ENCODE data around the gene GALR2.
A peak's percentile ranks its signal among the peaks of the same experiment; 100 is the strongest.

GALR2 gene

GRCh38 chr17:76046064-76046463 lies 28.5 kb upstream of the GALR2 start:
- DNase-seq (ENCODE audit: low read depth) = no peak
- no peak for TF ChIP-seq CTCF (conservative IDR thresholded peaks at IDR 0.05; ENCODE audit: low read depth, low read length)

GRCh38 chr17:76048025-76048605 lies 26.5 kb upstream of the GALR2 start:
- no peak for TF ChIP-seq CTCF (conservative IDR thresholded peaks at IDR 0.05; ENCODE audit: low read depth, low read length)

More at GRCh38 chr17:76046064-76046463, 28.5 kb upstream of the GALR2 start:
- H3K4me3 ChIP-seq (ENCODE audit: low read depth, low read length) = no peak overlapping the region

DNA sequence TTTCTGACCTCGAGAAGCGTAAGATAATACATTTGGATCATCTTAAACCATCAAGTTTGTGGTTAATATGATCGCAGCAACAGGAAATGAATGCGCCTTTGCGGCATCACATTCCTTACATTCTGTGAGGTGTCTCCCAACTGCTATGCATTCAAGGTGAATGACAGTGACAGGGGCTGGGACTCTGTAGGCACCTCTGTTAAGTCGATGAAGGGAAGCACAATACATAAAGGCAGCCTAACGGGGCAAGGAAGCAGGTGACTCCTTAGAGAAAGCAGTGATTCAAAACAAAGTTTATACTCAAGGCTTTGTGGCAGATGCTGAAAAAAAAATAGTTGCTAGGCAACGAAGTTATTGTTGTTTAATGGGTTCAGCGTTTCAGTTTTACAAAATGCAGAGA lies 25.9 kb upstream of the GALR2 start:
- no peak for TF ChIP-seq CTCF (conservative IDR thresholded peaks at IDR 0.05; ENCODE audit: low read depth, low read length)
- H3K4me3 ChIP-seq (ENCODE audit: low read depth, low read length) = no peak overlapping the region
- peak; percentile 76 for DNase-seq (ENCODE audit: low read depth)

More at GRCh38 chr17:76048025-76048605, 26.5 kb upstream of the GALR2 start:
- H3K4me3 ChIP-seq (ENCODE audit: low read depth, low read length) = no peak overlapping the region
- no peak for DNase-seq (ENCODE audit: low read depth)

- H3K4me3 ChIP-seq (ENCODE audit: low read depth, low read length) = no peak overlapping the region
- no peak for TF ChIP-seq CTCF (conservative IDR thresholded peaks at IDR 0.05; ENCODE audit: low read depth, low read length)
- no peak for DNase-seq (ENCODE audit: low read depth)
Observed at GRCh38 chr17:76049239-76049638, 25.3 kb upstream of the GALR2 start.

- no peak for TF ChIP-seq CTCF (conservative IDR thresholded peaks at IDR 0.05; ENCODE audit: low read depth, low read length)
- H3K4me3 ChIP-seq (ENCODE audit: low read depth, low read length) = no peak overlapping the region
- no peak for DNase-seq (ENCODE audit: low read depth)
Observed at GRCh38 chr17:76049836-76050537, 24.6 kb upstream of the GALR2 start.

- DNase-seq (ENCODE audit: low read depth) = peak; percentile 24
- TF ChIP-seq CTCF (conservative IDR thresholded peaks at IDR 0.05; ENCODE audit: low read depth, low read length) = no peak
- no peak overlapping the region for H3K4me3 ChIP-seq (ENCODE audit: low read depth, low read length)
Observed at GRCh38 chr17:76050538-76051467, 23.8 kb upstream of the GALR2 start.
